ENCODE data around the gene TBC1D25. TPM values are rescaled to one million over a fixed set of nuclear protein-coding genes. Genes with fewer than 3 reads are reported as not detected.

The TBC1D25 gene
- total RNA-seq, 2 donors from 2014 or later = 5.4 to 5.9 TPM

GRCh38 chrX:48492293-48492910 is 47.1 kb upstream of the TBC1D25 start:
- Histone ChIP-seq H3K4me3 (no peak overlapping the region), H3K4me1 (peaks cover 3% of the 10 kb centered on the region), H3K9me3 (no peaks in the 10 kb centered on the region), H3K27me3 (no peaks in the 10 kb centered on the region), H3K27ac (no peak overlapping the region), H3K36me3 (replicated peaks in 1 of 2; ENCODE audit: insufficient read depth in 1 of 2, low read depth in 2 of 2) (no peaks in the 10 kb centered on the region)
- WGBS, 2 donors = 68 to 73% methylated on average over 3 to 5 of the region's 7 CpGs
- intact Hi-C loops (cut with DNase I) = no loop called here
- DNase-seq = no peak
- ATAC-seq = no peak
- TF ChIP-seq, protein P1, sequence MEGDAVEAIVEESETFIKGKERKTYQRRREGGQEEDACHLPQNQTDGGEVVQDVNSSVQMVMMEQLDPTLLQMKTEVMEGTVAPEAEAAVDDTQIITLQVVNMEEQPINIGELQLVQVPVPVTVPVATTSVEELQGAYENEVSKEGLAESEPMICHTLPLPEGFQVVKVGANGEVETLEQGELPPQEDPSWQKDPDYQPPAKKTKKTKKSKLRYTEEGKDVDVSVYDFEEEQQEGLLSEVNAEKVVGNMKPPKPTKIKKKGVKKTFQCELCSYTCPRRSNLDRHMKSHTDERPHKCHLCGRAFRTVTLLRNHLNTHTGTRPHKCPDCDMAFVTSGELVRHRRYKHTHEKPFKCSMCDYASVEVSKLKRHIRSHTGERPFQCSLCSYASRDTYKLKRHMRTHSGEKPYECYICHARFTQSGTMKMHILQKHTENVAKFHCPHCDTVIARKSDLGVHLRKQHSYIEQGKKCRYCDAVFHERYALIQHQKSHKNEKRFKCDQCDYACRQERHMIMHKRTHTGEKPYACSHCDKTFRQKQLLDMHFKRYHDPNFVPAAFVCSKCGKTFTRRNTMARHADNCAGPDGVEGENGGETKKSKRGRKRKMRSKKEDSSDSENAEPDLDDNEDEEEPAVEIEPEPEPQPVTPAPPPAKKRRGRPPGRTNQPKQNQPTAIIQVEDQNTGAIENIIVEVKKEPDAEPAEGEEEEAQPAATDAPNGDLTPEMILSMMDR (IDR thresholded peaks at IDR 0.05) = no peak
- TF ChIP-seq POLR2A (IDR thresholded peaks at IDR 0.05) = no peak

GRCh38 chrX:48493890-48494364 is 45.6 kb upstream of the TBC1D25 start:
- peak; percentile 50 to 64 (median 56) for DNase-seq
- WGBS, 2 donors = 7 to 18% methylated on average over 4 to 10 of the region's 10 CpGs
- peaks cover 3% of the 10 kb centered on the region for H3K4me1 ChIP-seq
- H3K36me3 ChIP-seq (replicated peaks in 1 of 2; ENCODE audit: insufficient read depth in 1 of 2, low read depth in 2 of 2) = no peaks in the 10 kb centered on the region
- intact Hi-C loops (cut with DNase I) = no loop called here
- no peaks in the 10 kb centered on the region for H3K9me3 ChIP-seq
- peak; percentile 68 for ATAC-seq
- no peak overlapping the region for H3K4me3 ChIP-seq
- H3K27me3 ChIP-seq = no peaks in the 10 kb centered on the region
- no peak overlapping the region for H3K27ac ChIP-seq
- TF ChIP-seq, protein P1 (IDR thresholded peaks at IDR 0.05) = peak; percentile 12 to 59 (median 46)
- TF ChIP-seq POLR2A (IDR thresholded peaks at IDR 0.05) = no peak

DNA sequence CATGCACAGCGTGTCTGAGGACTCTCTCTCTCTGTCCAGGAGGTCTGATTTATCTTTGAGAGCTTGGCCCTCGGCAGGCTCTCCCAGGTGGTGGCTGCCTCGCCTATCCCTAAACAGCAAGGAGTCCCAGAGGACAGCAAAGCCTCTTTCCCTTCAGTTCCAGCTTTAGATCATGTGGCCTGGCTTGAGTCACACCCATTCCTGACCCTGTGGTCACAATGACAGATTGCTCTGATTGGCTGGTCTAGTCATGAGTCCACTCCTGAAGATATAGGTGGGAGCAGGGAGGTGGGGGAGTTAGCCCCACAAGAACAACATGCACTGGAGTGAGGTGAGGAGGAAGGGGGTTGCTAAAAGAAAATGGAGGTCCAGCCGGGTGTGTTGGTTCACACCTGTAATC is 42.9 kb upstream of the TBC1D25 start:
- TF ChIP-seq, protein P1 (IDR thresholded peaks at IDR 0.05) = no peak
- no peak for TF ChIP-seq POLR2A (IDR thresholded peaks at IDR 0.05)
- H3K4me3 ChIP-seq = no peak overlapping the region
- WGBS, 2 donors = 79 to 80% methylated on average over 3 to 4 of the region's 4 CpGs
- intact Hi-C loops (cut with DNase I) = loop anchor here (5.0 kb wide), 1 partner anchor 409 kb away; no protein-coding TSS in a partner anchor
- H3K4me1 ChIP-seq = peaks cover 3% of the 10 kb centered on the region
- H3K9me3 ChIP-seq = no peaks in the 10 kb centered on the region
- DNase-seq (no peak), ATAC-seq (no peak)
- no peaks in the 10 kb centered on the region for H3K36me3 ChIP-seq (replicated peaks in 1 of 2; ENCODE audit: insufficient read depth in 1 of 2, low read depth in 2 of 2)
- H3K27me3 ChIP-seq = no peaks in the 10 kb centered on the region
- no peak overlapping the region for H3K27ac ChIP-seq

- DNase-seq = no peak
- Histone ChIP-seq H3K4me1 (peaks cover 3% of the 10 kb centered on the region), H3K36me3 (replicated peaks in 1 of 2; ENCODE audit: insufficient read depth in 1 of 2, low read depth in 2 of 2) (no peaks in the 10 kb centered on the region), H3K9me3 (no peaks in the 10 kb centered on the region), H3K27ac (no peak overlapping the region), H3K4me3 (no peak overlapping the region), H3K27me3 (no peaks in the 10 kb centered on the region)
- WGBS, 2 donors = 29 to 52% methylated on average over 1 to 5 of the region's 5 CpGs
- no peak for ATAC-seq
- TF ChIP-seq, protein P1 (IDR thresholded peaks at IDR 0.05) = no peak
- no peak for TF ChIP-seq POLR2A (IDR thresholded peaks at IDR 0.05)
- intact Hi-C loops (cut with DNase I) = loop anchor here (5.0 kb wide), 1 partner anchor 411 kb away; no protein-coding TSS in a partner anchor
Measured at GRCh38 chrX:48497871-48498270, 41.6 kb upstream of the TBC1D25 start.

- H3K27me3 ChIP-seq = no peaks in the 10 kb centered on the region
- DNase-seq (no peak), ATAC-seq (no peak)
- H3K36me3 ChIP-seq (replicated peaks in 1 of 2; ENCODE audit: insufficient read depth in 1 of 2, low read depth in 2 of 2) = no peaks in the 10 kb centered on the region
- TF ChIP-seq, protein P1 (IDR thresholded peaks at IDR 0.05) = no peak
- no peak for TF ChIP-seq POLR2A (IDR thresholded peaks at IDR 0.05)
- H3K4me3 ChIP-seq = no peak overlapping the region
- H3K27ac ChIP-seq = no peak overlapping the region
- H3K4me1 ChIP-seq = peaks cover 3% of the 10 kb centered on the region
- no peaks in the 10 kb centered on the region for H3K9me3 ChIP-seq
- WGBS, 2 donors = 59 to 63% methylated on average over 5 of the region's 6 CpGs
- intact Hi-C loops (cut with DNase I) = loop anchor here (5.0 kb wide), 1 partner anchor 411 kb away; no protein-coding TSS in a partner anchor
Measured at GRCh38 chrX:48498374-48498809, 41.1 kb upstream of the TBC1D25 start.
